Measurements from ENCODE around the gene LRSAM1.

GRCh38 chr9:127470662-127471061 lies 19.4 kb downstream of the LRSAM1 start:
- TF ChIP-seq TAF1 (IDR thresholded peaks at IDR 0.05; ENCODE audit: low read depth, low read length) (no peak), POLR2A (IDR thresholded peaks at IDR 0.05; ENCODE audit: low read depth, low read length) (no peak), POLR2AphosphoS5 (IDR thresholded peaks at IDR 0.05; ENCODE audit: low read depth, low read length) (no peak), SPI1 (IDR thresholded peaks at IDR 0.05; ENCODE audit: low read depth, low read length) (no peak), PAX5 (IDR thresholded peaks at IDR 0.05; ENCODE audit: insufficient read depth, low read length, severe bottlenecking) (no peak)

All from GM12891 (cell line).